Smooth muscle cell (in vitro differentiated cells): ENCODE results near the gene CFAP53. TPM values are rescaled to one million over a fixed set of nuclear protein-coding genes. Genes with fewer than 3 reads are reported as not detected.

ENCODE experiments used
- DNase-seq: peaks from one replicate; lab custom pipeline; 2025; ENCODE audit not compliant: unreplicated experiment; lab: John Stamatoyannopoulos, UW
- H2AFZ ChIP-seq: fragments of 200-600 bp; sonication (generic); 2 replicates; pipeline ENCODE4 v1.6.0; 2016; ENCODE audit warnings: antibody characterized with exemption, low read depth, mild to moderate bottlenecking
- H3F3A ChIP-seq: fragments of 200-600 bp; sonication (generic); 2 replicates; pipeline ENCODE4 v1.6.0; 2017; ENCODE audit warnings: antibody characterized with exemption, low read depth
- H3K27ac ChIP-seq: fragments of 200-600 bp; sonication (generic); 2 replicates; pipeline ENCODE4 v1.5.1; 2016; ENCODE audit warnings: low read depth, mild to moderate bottlenecking
- H3K27me3 ChIP-seq: fragments of 200-600 bp; sonication (generic); 2 replicates; pipeline ENCODE4 v1.6.1; 2016; ENCODE audit warnings: low read depth, mild to moderate bottlenecking
- H3K36me3 ChIP-seq: fragments of 200-600 bp; sonication (generic); 2 replicates; pipeline ENCODE4 v1.5.1; 2016; ENCODE audit warnings: low read depth
- H3K4me1 ChIP-seq: fragments of 200-600 bp; sonication (generic); 2 replicates; pipeline ENCODE4 v1.5.1; 2016; ENCODE audit warnings: low read depth
- H3K4me2 ChIP-seq: fragments of 200-600 bp; sonication (generic); 2 replicates; pipeline ENCODE4 v1.6.0; 2016; ENCODE audit warnings: mild to moderate bottlenecking
- H3K4me3 ChIP-seq: fragments of 200-600 bp; sonication (generic); 2 replicates; pipeline ENCODE4 v1.5.1; 2016; ENCODE audit warnings: mild to moderate bottlenecking
- H3K79me2 ChIP-seq: fragments of 200-600 bp; sonication (generic); 2 replicates; pipeline ENCODE4 v1.6.0; 2016; ENCODE audit warnings: low read depth, mild to moderate bottlenecking
- H3K9ac ChIP-seq: fragments of 200-600 bp; sonication (generic); 2 replicates; pipeline ENCODE4 v1.6.0; 2016; ENCODE audit warnings: low read depth
- H3K9me3 ChIP-seq: fragments of 200-600 bp; sonication (generic); replicated peaks from 2 replicates; pipeline ENCODE4 v1.5.1; 2016; ENCODE audit warnings: low read depth
- H4K20me1 ChIP-seq: fragments of 200-600 bp; sonication (generic); 2 replicates; pipeline ENCODE4 v1.6.0; 2016; ENCODE audit warnings: low read depth
- WGBS: methylation state at CpG from one replicate; pipeline ENCODE4 v1.1.7; 2016; ENCODE audit warnings: low lambda C conversion rate; 5-methylcytosine and 5-hydroxymethylcytosine counted together
- polyA plus RNA-seq: library from polyadenylated mRNA; unstranded; fragments of >200 nt; fragmentation: Nextera tagmentation; extraction: Ambion mirVana; gene quantifications from 2 replicates; pipeline ENCODE4 v1.2.1, GENCODE V29; 2016
- total RNA-seq: library from RNA; depleted of rRNA; stranded (reverse); fragments of >200 nt; gene quantifications from 2 replicates; pipeline ENCODE4 v1.2.3, GENCODE V29; 2014
- TF ChIP-seq, protein P1 (sequence below): fragments of 200-600 bp; sonication (generic); IDR thresholded peaks from 2 replicates; pipeline ENCODE4 v1.5.1; 2017; ENCODE audit warnings: borderline replicate concordance, mild to moderate bottlenecking, antibody characterized with exemption; ENCODE audit not compliant: insufficient read depth, poor library complexity, severe bottlenecking

CFAP53 gene
- total and polyA plus RNA-seq, 2 experiments from 2014 or later = 0.41 to 0.99 TPM

DNA sequence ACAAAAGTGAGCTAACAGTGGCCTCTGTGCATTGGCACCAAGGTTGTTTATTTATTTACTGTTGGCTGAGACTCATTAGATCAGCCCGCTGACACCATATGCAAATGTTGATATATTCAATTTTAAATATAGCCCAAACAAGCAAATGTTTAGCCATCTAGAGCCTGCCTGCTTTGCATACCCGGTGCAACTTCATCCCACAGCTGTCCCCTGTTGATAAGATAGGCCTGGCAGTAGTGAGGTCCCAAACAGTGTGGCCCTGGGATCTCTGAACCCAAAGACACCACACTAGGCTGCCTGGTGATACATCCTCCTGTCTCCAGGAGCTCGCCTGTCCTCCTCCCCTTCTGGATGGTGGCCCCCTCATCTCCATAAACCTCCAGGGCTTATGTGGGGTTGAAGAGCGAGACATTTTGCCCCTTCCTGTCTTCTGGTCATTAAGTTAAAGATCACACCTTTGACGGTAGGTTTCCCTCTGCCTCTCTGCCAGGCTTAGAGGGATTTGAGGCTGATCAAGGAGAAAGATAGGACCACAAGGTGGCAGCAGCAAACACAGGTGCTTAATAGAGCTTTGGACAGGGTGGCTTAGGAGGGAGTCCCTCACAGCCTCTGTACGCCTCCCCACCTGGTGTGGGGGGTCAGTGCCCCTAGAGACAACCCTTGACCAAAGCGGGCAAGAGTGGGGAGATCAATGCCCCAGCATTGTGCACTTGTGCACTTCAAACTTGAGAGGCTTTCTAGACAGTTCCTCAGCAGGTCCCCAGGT is 47.7 kb downstream of the CFAP53 start:
- no peaks in the 10 kb centered on the region for H3K4me1 ChIP-seq
- no peak overlapping the region for H3K4me3 ChIP-seq
- H2AFZ ChIP-seq = no peak overlapping the region
- no peaks in the 10 kb centered on the region for H3K9me3 ChIP-seq
- H3K79me2 ChIP-seq = no peaks in the 10 kb centered on the region
- H3K27ac ChIP-seq = no peak overlapping the region
- no peaks in the 10 kb centered on the region for H3K27me3 ChIP-seq
- H3K4me2 ChIP-seq = no peak overlapping the region
- no peaks in the 10 kb centered on the region for H3F3A ChIP-seq
- 70% methylated on average over 7 of the region's 7 CpGs for WGBS
- no peak for DNase-seq
- H3K9ac ChIP-seq = no peak overlapping the region
- H3K36me3 ChIP-seq = no peaks in the 10 kb centered on the region
- H4K20me1 ChIP-seq = no peaks in the 10 kb centered on the region
- TF ChIP-seq, protein P1, sequence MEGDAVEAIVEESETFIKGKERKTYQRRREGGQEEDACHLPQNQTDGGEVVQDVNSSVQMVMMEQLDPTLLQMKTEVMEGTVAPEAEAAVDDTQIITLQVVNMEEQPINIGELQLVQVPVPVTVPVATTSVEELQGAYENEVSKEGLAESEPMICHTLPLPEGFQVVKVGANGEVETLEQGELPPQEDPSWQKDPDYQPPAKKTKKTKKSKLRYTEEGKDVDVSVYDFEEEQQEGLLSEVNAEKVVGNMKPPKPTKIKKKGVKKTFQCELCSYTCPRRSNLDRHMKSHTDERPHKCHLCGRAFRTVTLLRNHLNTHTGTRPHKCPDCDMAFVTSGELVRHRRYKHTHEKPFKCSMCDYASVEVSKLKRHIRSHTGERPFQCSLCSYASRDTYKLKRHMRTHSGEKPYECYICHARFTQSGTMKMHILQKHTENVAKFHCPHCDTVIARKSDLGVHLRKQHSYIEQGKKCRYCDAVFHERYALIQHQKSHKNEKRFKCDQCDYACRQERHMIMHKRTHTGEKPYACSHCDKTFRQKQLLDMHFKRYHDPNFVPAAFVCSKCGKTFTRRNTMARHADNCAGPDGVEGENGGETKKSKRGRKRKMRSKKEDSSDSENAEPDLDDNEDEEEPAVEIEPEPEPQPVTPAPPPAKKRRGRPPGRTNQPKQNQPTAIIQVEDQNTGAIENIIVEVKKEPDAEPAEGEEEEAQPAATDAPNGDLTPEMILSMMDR = peak; percentile 18

DNA sequence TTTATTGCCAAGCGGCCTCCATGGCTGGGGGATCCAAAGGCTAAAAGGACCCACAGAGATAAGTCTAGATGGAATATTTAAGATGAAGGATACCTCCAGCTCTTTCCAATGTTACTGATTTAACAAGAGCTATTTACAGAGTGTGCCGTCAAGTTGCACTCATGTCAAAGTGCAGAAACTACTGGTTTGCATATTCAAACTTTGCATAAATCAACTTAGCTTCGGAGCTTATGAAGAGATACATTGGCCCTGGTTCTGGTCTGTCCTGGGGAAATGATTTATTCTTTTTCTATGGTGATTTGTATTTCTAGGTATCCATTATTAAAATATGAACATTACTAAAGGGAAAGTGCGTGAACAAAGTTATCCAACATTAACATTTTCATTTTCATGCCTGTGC is 57.0 kb downstream of the CFAP53 start:
- no peaks in the 10 kb centered on the region for H3K79me2 ChIP-seq
- H3K4me2 ChIP-seq = no peak overlapping the region
- TF ChIP-seq, protein P1 = no peak
- no peaks in the 10 kb centered on the region for H3K36me3 ChIP-seq
- no peak overlapping the region for H2AFZ ChIP-seq
- H3K4me3 ChIP-seq = no peak overlapping the region
- H3K27me3 ChIP-seq = peaks cover 6% of the 10 kb centered on the region
- no peaks in the 10 kb centered on the region for H3F3A ChIP-seq
- H3K9ac ChIP-seq = no peak overlapping the region
- 91% methylated on average over 4 of the region's 4 CpGs for WGBS
- H4K20me1 ChIP-seq = no peaks in the 10 kb centered on the region
- H3K9me3 ChIP-seq = no peaks in the 10 kb centered on the region
- H3K4me1 ChIP-seq = no peaks in the 10 kb centered on the region
- no peak for DNase-seq
- no peak overlapping the region for H3K27ac ChIP-seq

DNA sequence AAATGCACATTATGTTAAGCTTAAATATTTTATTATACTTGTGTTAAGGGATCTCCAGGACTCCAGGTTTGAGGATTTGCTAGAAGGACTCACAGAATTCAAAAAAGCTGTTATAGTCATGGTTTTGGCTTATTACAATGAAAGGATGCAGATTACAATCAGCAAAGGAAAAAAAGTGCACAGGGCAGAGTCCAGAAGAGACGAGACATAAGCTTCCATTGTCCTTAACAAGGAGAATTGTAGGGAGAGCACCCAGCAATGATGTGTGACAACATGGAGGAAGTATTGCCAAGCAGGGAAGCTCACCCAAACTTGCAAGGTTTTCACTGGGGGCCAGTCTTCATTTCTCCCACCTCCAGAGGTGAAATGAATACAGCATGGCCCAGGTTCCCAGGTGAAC is 58.6 kb downstream of the CFAP53 start:
- no peaks in the 10 kb centered on the region for H3K79me2 ChIP-seq

More for the DNA sequence above, 58.6 kb downstream of the CFAP53 start:
- Histone ChIP-seq H3K27ac (no peak overlapping the region), H3K9me3 (no peaks in the 10 kb centered on the region), H3K4me1 (no peaks in the 10 kb centered on the region), H3K36me3 (no peaks in the 10 kb centered on the region), H4K20me1 (no peaks in the 10 kb centered on the region), H3F3A (no peaks in the 10 kb centered on the region), H3K4me2 (no peak overlapping the region), H3K27me3 (peaks cover 8% of the 10 kb centered on the region), H2AFZ (no peak overlapping the region), H3K9ac (no peak overlapping the region), H3K4me3 (no peak overlapping the region)
- 85% methylated on average over 1 of the region's 1 CpG for WGBS
- TF ChIP-seq, protein P1 = no peak
- no peak for DNase-seq
